ENCODE measurements around the gene S100A12. TPM values are rescaled to one million over a fixed set of nuclear protein-coding genes. Genes with fewer than 3 reads are reported as not detected.
A peak's percentile ranks its signal among the peaks of the same experiment; 100 is the strongest.

The S100A12 gene
- total and polyA plus RNA-seq, 9 of the 15 experiments (the other 6 are each of a cell fraction or from before 2014, with no cell fraction given) = not detected

DNA sequence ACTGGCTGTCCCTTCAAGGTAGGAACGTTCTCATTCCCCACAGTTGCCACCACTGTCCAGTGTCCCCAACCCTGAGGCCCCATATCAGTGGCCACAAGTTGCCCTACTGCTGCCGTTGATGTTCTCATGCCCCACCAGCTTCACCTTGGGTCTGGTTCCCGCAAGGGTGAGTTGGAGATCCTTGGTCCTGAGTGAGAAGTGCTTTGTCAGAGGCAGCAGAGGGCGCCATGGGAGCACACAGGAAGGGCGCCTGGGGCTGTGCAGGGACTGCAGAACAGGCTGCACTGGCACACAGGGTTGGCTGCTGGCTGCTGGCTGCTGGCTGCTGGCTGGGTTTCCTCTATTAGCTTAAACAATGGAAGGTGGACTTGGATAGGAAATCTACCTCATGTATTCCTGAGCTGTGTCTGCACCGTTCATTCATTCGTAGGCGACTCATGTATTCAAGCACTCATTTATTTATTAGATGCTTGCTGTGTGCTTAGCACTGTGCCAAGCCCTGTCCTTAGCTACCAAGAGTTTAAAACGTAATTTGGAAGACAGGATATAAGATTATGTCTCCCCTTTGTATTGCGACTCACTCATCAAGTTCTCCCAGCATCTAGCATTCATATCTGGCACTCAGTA is 19.9 kb downstream of the S100A12 start:
- FAIRE-seq (peak; percentile 90), ATAC-seq (peak; percentile 94), DNase-seq (ENCODE audit: extremely low read depth in 1 of 4, low spot score in 3 of 4) (peak; percentile 57 to 71 (median 65))
- H4K20me1 ChIP-seq (replicated peaks; ENCODE audit: control insufficient read depth, insufficient read depth, low read length) = peaks cover 3% of the 10 kb centered on the region; the same call in 1 of the 2 replicates
- H3K27me3 ChIP-seq (ENCODE audit: control insufficient read depth in 2 of 2, insufficient read depth in 2 of 2, low read length in 2 of 2) = peaks cover 4 to 38% of the 10 kb centered on the region in 2 experiments; a peak in 4 of 5 replicates
- no peak overlapping the region for H3K4me3 ChIP-seq
- in situ Hi-C loops (cut with MboI) (loop anchor here (10.0 kb wide), 1 partner anchor 399 kb away; no protein-coding TSS in a partner anchor), intact Hi-C loops (cut with micrococcal nuclease) (loop anchor here (1.0 to 10.0 kb wide), 4 partner anchors 45 to 629 kb away; partner anchors contain the start of gene RAB13)
- H3K4me2 ChIP-seq (ENCODE audit: insufficient read depth, low read length) = no peak overlapping the region
- POLR2A ChIA-PET = interaction anchor here (0.6 kb wide), 1 partner anchor 272 kb away, joined by 3 read pairs; the partner anchor contains the start of gene S100A13
- no peak overlapping the region for H2AFZ ChIP-seq (ENCODE audit: low read depth, low read length)
- H3K9me3 ChIP-seq (replicated peaks; ENCODE audit: control insufficient read depth, insufficient read depth, low read depth, low read length) = no peaks in the 10 kb centered on the region
- no peaks in the 10 kb centered on the region for H3K36me3 ChIP-seq (ENCODE audit: control insufficient read depth, insufficient read depth, low read length)
- peaks cover 0 to 2% of the 10 kb centered on the region in 2 experiments; a peak in 1 of 5 replicates for H3K4me1 ChIP-seq (replicated peaks in 1 of 2; ENCODE audit: control insufficient read depth in 2 of 2, insufficient read depth in 2 of 2, low read length in 2 of 2)
- H3K27ac ChIP-seq (ENCODE audit: extremely low read depth, low read depth, low read length) = no peak overlapping the region
- no peaks in the 10 kb centered on the region for H3K9me1 ChIP-seq (ENCODE audit: control insufficient read depth, insufficient read depth, low read length)
- 7% methylated on average over 9 of the region's 10 CpGs for WGBS (ENCODE audit: insufficient coverage, low coverage, missing lambda C conversion rate)
- BruUV-seq (replicated peaks) = no TSS peak
- no peak overlapping the region for H3K9ac ChIP-seq (ENCODE audit: insufficient read depth in 1 of 2, low read depth in 2 of 2, low read length in 2 of 2)
- H3K79me2 ChIP-seq (ENCODE audit: control insufficient read depth, insufficient read depth, low read length) = no peaks in the 10 kb centered on the region
- CTCF ChIA-PET (ENCODE audit: low intra/inter-chr PET ratio) = interaction anchor here (0.6 to 2.0 kb wide), 6 partner anchors 44 to 1141 kb away, joined by 3 to 13 read pairs (median 3); partner anchors contain the start of gene RAB13
- TF ChIP-seq, protein P1, sequence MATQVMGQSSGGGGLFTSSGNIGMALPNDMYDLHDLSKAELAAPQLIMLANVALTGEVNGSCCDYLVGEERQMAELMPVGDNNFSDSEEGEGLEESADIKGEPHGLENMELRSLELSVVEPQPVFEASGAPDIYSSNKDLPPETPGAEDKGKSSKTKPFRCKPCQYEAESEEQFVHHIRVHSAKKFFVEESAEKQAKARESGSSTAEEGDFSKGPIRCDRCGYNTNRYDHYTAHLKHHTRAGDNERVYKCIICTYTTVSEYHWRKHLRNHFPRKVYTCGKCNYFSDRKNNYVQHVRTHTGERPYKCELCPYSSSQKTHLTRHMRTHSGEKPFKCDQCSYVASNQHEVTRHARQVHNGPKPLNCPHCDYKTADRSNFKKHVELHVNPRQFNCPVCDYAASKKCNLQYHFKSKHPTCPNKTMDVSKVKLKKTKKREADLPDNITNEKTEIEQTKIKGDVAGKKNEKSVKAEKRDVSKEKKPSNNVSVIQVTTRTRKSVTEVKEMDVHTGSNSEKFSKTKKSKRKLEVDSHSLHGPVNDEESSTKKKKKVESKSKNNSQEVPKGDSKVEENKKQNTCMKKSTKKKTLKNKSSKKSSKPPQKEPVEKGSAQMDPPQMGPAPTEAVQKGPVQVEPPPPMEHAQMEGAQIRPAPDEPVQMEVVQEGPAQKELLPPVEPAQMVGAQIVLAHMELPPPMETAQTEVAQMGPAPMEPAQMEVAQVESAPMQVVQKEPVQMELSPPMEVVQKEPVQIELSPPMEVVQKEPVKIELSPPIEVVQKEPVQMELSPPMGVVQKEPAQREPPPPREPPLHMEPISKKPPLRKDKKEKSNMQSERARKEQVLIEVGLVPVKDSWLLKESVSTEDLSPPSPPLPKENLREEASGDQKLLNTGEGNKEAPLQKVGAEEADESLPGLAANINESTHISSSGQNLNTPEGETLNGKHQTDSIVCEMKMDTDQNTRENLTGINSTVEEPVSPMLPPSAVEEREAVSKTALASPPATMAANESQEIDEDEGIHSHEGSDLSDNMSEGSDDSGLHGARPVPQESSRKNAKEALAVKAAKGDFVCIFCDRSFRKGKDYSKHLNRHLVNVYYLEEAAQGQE (IDR thresholded peaks at IDR 0.05; ENCODE audit: borderline replicate concordance) = peak; percentile 78; the same call in 1 of the 2 replicates
- TF ChIP-seq, protein P1 (CRISPR knock-in tag; IDR thresholded peaks at IDR 0.05; ENCODE audit: low read depth) = no peak
- TF ChIP-seq TAF7 (tag; IDR thresholded peaks at IDR 0.05) (no peak), TOE1 (IDR thresholded peaks at IDR 0.05; ENCODE audit: borderline replicate concordance) (no peak), TOE1 (CRISPR knock-in tag; IDR thresholded peaks at IDR 0.05; ENCODE audit: borderline replicate concordance, low read depth) (no peak), ZNF24 (IDR thresholded peaks at IDR 0.05) (peak; percentile 82), DEAF1 (CRISPR knock-in tag; IDR thresholded peaks at IDR 0.05) (peak; percentile 32; the same call in 1 of the 2 replicates), ZKSCAN3 (CRISPR knock-in tag; IDR thresholded peaks at IDR 0.05) (no peak), MYC (IDR thresholded peaks at IDR 0.05; ENCODE audit: low read depth, low read length) (peak; percentile 16; the same call in 1 of the 2 replicates), MYC (CRISPR knock-in tag; IDR thresholded peaks at IDR 0.05; ENCODE audit: borderline replicate concordance, low read depth) (no peak), STAG1 (CRISPR knock-in tag; IDR thresholded peaks at IDR 0.05; ENCODE audit: borderline replicate concordance) (peak; percentile 69; the same call in 1 of the 2 replicates), HCFC1 (IDR thresholded peaks at IDR 0.05; ENCODE audit: low read depth, low read length) (no peak), SMC3 (conservative IDR thresholded peaks at IDR 0.05; ENCODE audit: insufficient read depth, low read depth, low read length) (peak; percentile 82)
